Skeletal muscle tissue (tissue), 1 donor: Measurements from ENCODE around the gene PTGIR. TPM values are rescaled to one million over a fixed set of nuclear protein-coding genes. Genes with fewer than 3 reads are reported as not detected.

Experiments used
- total RNA-seq: library from RNA; depleted of rRNA; stranded (reverse); fragments of >200 nt; gene quantifications from one replicate; pipeline ENCODE4 v1.2.3, GENCODE V29; 2014

Gene PTGIR
- total RNA-seq, 1 donor from 2014 or later, result 3.1 TPM

Other genes with a start within 250 kb of the PTGIR start
- gene CCDC8, start 211.5 kb downstream of the PTGIR start, total RNA-seq, result 67.8 TPM
- gene PNMA8C, start 196.2 kb downstream of the PTGIR start, total RNA-seq, result 0.52 TPM
- 21.4 TPM for gene PNMA8A, start 153.5 kb downstream of the PTGIR start, total RNA-seq
- 3.7 TPM for gene PNMA8B, start 129.2 kb downstream of the PTGIR start, total RNA-seq
- 55.3 TPM for gene CALM3, start 23.8 kb downstream of the PTGIR start, total RNA-seq
- gene GNG8, start 11.1 kb upstream of the PTGIR start, total RNA-seq, result not detected
- gene DACT3, start 36.1 kb upstream of the PTGIR start, total RNA-seq, result 7.3 TPM
- 13.6 TPM for gene PRKD2, start 92.0 kb upstream of the PTGIR start, total RNA-seq
- gene FKRP, start 121.0 kb upstream of the PTGIR start, total RNA-seq, result 5.7 TPM
- 28.2 TPM for gene STRN4, start 121.4 kb upstream of the PTGIR start, total RNA-seq
- gene SLC1A5, start 163.5 kb upstream of the PTGIR start, total RNA-seq, result 24.5 TPM
- 50.1 TPM for gene AP2S1, start 225.8 kb upstream of the PTGIR start, total RNA-seq
- 30.3 TPM for gene ARHGAP35, start 235.9 kb upstream of the PTGIR start, total RNA-seq